Aorta (tissue), 5 donors: Measurements from ENCODE around the gene USP11. TPM values are rescaled to one million over a fixed set of nuclear protein-coding genes. Genes with fewer than 3 reads are reported as not detected.

Source experiments
- ATAC-seq: fragments of 200-7000 bp; cut with Tn5 transposase; one replicate; pipeline ENCODE4 v1.9.1; 2022; ENCODE audit warnings: moderate library complexity; ENCODE audit not compliant: low FRiP score
- DNase-seq, 2 donors: peaks; one replicate each; pipeline ENCODE4 v3.0.0-alpha.2; 2020
- H3K27ac ChIP-seq, 2 donors: one replicate each; pipeline ENCODE4 v1.5.1; 2013; ENCODE audit warnings: low read length in 2 of 2, mild to moderate bottlenecking in 2 of 2, moderate library complexity in 2 of 2, control low read depth in 1 of 2, inconsistent platforms in 1 of 2, low read depth in 1 of 2
- H3K27me3 ChIP-seq, 2 donors: one replicate each; pipeline ENCODE4 v1.6.1; 2013; ENCODE audit warnings: control low read depth in 1 of 2, low read length in 1 of 2, mild to moderate bottlenecking in 1 of 2, moderate library complexity in 1 of 2; ENCODE audit not compliant: insufficient read depth in 2 of 2, control insufficient read depth in 1 of 2
- H3K36me3 ChIP-seq, 2 donors: one replicate each; pipeline ENCODE4 v1.6.1; 2013; ENCODE audit warnings: control low read depth in 1 of 2, low read length in 1 of 2, mild to moderate bottlenecking in 1 of 2; ENCODE audit not compliant: insufficient read depth in 2 of 2, control insufficient read depth in 1 of 2
- H3K4me1 ChIP-seq, 2 donors: one replicate each; pipeline ENCODE4 v1.6.1; 2013; ENCODE audit warnings: low read length in 2 of 2, control low read depth in 1 of 2, mild to moderate bottlenecking in 1 of 2, moderate library complexity in 1 of 2; ENCODE audit not compliant: insufficient read depth in 2 of 2, control insufficient read depth in 1 of 2
- H3K4me3 ChIP-seq, 2 donors: one replicate each; pipeline ENCODE4 v1.5.1; 2013; ENCODE audit warnings: low read length in 2 of 2, control low read depth in 1 of 2, mild to moderate bottlenecking in 1 of 2
- H3K9me3 ChIP-seq: one replicate; pipeline ENCODE4 v1.6.1; 2013; ENCODE audit warnings: mild to moderate bottlenecking, low read length; ENCODE audit not compliant: control insufficient read depth
- WGBS, 2 donors: extraction: QIAGEN DNeasy Blood & Tissue Kit; methylation state at CpG; one replicate each; pipeline ENCODE4 v1.1.7; 2013; 5-methylcytosine and 5-hydroxymethylcytosine counted together
- intact Hi-C, 2 donors: fragments of 100-400 bp; cut with DNase I; formaldehyde crosslinking; loops; one replicate each; pipeline versions ENCODE4 v1.14.2 to v1.15.0; 2022
- polyA plus RNA-seq, 2 donors: library from polyadenylated mRNA; stranded (reverse); fragments of 200-250 nt; gene quantifications; one replicate each; pipeline ENCODE4 v1.2.3, GENCODE V29; 2013
- total RNA-seq, 2 donors: library from RNA; stranded (reverse); fragmentation: NEBNext Ultra II Directional; extraction: Animal tissue kit (Norgen Biotek cat#: 25700); gene quantifications; one replicate each; pipeline ENCODE4 v1.2.1, GENCODE V29; 2021
- donor health status: healthy with polysubstance abuse.
- donor health status: Bipolar disorder and iron deficiency.
- donor health status: DM: no; HTN: no; CAD: no.
- donor health status: DM: no; HTN: no; CAD: no.
- donor health status: DM: yes; HTN: yes; CAD: no.

USP11 gene
- total and polyA plus RNA-seq, 4 donors: 15.3 to 90.3 (median 73.9) TPM

GRCh38 chrX:47191806-47192401, 40.9 kb upstream of the USP11 start:
- intact Hi-C loops: loop anchor here (2.0 to 10.0 kb wide), 4 partner anchors 190 to 833 kb away; no protein-coding TSS in a partner anchor
- H3K27ac ChIP-seq: no peak overlapping the region
- no peaks in the 10 kb centered on the region for H3K9me3 ChIP-seq
- H3K4me3 ChIP-seq: no peak overlapping the region
- ATAC-seq (no peak), DNase-seq (peak in 1 of 2 donors; percentile 46)
- no peaks in the 10 kb centered on the region for H3K4me1 ChIP-seq
- 75 to 85% methylated on average over 16 of the region's 16 CpGs for WGBS, 2 donors
- H3K27me3 ChIP-seq: no peaks in the 10 kb centered on the region
- no peaks in the 10 kb centered on the region for H3K36me3 ChIP-seq

- DNase-seq (peak; percentile 98), ATAC-seq (peak; percentile 96)
- Histone ChIP-seq H3K4me1 (peaks cover 0 to 3% of the 10 kb centered on the region in 2 donors), H3K9me3 (no peaks in the 10 kb centered on the region), H3K4me3 (peak within 1 kb of the TSS; percentile 35 to 76), H3K36me3 (peaks cover under 1 to 3% of the 10 kb centered on the region in 2 donors), H3K27me3 (no peaks in the 10 kb centered on the region), H3K27ac (peak within 1 kb of the TSS; percentile 10 to 90)
- 1% methylated on average over 40 to 50 of the region's 50 CpGs for WGBS, 2 donors
- intact Hi-C loops: loop anchor here (1.0 to 10.0 kb wide), 4 partner anchors 25 to 831 kb away; partner anchors contain the start of gene CDK16 (in 1 of the 2)
Observed at GRCh38 chrX:47193475-47194193, 39.2 kb upstream of the USP11 start, which contains the start of gene UBA1. UBA1 (plus strand) TSS chrX:47193829; CDS start chrX:47198803, 4,974 bp downstream.

DNA sequence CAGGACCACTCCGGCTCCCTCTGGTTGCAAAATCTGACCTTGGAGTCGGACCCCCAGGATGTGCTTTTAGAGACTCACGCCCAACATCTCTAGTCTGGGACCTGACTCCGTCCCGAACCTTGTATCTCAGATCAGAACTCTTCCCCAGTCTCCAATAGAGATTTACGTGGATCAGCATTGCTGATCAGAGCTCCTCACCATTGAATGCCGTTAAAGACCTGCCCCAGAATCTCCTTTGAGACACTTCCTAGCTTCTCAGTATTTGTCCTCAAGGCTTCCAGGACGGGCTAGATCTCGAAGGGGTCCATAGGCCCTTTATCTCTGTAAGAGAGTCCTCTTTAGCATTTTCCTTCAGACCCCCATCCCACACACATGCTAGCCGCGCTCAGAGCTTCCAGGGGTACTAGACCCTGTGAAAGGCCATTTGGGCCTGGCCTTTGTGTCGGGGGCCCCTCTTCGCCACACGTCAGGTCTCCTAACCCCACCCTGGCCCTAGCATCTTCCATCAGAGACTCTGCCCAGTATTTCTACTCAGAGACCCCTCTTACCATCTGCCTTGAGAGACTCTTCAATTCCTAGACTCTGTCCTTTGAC, 38.5 kb upstream of the USP11 start:
- intact Hi-C loops: loop anchor here (5.0 to 10.0 kb wide), 2 partner anchors 188 to 831 kb away; no protein-coding TSS in a partner anchor
- Histone ChIP-seq H3K4me3 (peak overlapping the region; percentile 35 to 76), H3K9me3 (no peaks in the 10 kb centered on the region), H3K27ac (peak overlapping the region in 1 of 2 donors; percentile 90), H3K4me1 (peaks cover 0 to 3% of the 10 kb centered on the region in 2 donors), H3K27me3 (no peaks in the 10 kb centered on the region), H3K36me3 (peaks cover 2 to 3% of the 10 kb centered on the region in 2 donors)
- ATAC-seq (peak; percentile 6), DNase-seq (no peak)
- WGBS, 2 donors: 3 to 19% methylated on average over 14 of the region's 14 CpGs

DNA sequence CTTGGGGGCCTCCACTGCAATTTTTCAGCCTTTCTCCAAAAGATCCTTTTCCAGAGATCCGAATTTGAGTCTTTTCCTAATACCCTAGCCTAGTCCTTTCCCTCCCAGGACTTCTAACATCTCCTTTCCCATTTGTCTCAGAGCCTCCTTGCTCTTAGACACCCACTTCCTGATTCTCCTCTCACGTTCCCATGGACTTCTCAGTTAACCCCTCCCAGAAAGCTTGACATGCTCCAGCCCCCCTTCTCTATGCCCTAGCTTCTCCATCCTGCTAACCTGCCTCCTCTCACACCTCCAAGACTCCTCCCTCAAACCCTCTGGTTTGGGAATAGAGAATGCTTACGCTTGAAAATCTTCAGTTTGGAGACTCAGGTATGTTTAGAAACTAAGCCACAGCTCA, 36.7 kb upstream of the USP11 start:
- WGBS, 2 donors: 34 to 60% methylated on average over 3 of the region's 3 CpGs
- no peak for ATAC-seq
- Histone ChIP-seq H3K27ac (no peak overlapping the region), H3K4me3 (no peak overlapping the region), H3K9me3 (no peaks in the 10 kb centered on the region), H3K4me1 (peaks cover 0 to 3% of the 10 kb centered on the region in 2 donors), H3K36me3 (peaks cover 3 to 7% of the 10 kb centered on the region in 2 donors), H3K27me3 (no peaks in the 10 kb centered on the region)
- intact Hi-C loops: loop anchor here (2.0 to 10.0 kb wide), 2 partner anchors 327 to 829 kb away; no protein-coding TSS in a partner anchor
- DNase-seq: no peak

DNA sequence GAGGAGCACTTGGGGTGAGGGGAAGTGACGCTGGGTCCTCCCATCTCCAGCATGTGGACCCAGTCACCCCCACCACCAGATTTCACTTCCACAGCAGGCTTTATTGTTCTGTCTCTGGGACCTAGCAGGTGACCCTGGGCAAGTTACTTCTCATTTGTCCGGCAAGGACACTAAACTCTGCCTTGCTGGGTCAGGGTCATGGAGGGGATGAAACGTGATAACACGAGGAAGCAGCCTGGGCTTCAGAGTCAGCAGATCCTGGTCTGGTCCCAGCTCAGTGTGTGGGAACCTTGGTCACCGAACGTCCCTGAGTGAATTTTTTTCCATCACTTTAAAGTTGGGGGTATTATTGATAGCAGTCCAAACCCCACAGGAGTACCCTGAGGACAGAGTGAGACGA, 35.3 kb upstream of the USP11 start:
- no peak overlapping the region for H3K4me3 ChIP-seq
- peaks cover 7 to 17% of the 10 kb centered on the region in 2 donors for H3K36me3 ChIP-seq
- peak in 1 of 2 donors; percentile 34 for DNase-seq
- H3K27ac ChIP-seq: peak overlapping the region in 1 of 2 donors; percentile 18
- no peaks in the 10 kb centered on the region for H3K27me3 ChIP-seq
- H3K4me1 ChIP-seq: peaks cover 0 to 3% of the 10 kb centered on the region in 2 donors
- no peaks in the 10 kb centered on the region for H3K9me3 ChIP-seq
- intact Hi-C loops: loop anchor here (2.0 to 10.0 kb wide), 2 partner anchors 325 to 827 kb away; no protein-coding TSS in a partner anchor
- ATAC-seq: no peak
- 33 to 63% methylated on average over 7 of the region's 7 CpGs for WGBS, 2 donors

DNA sequence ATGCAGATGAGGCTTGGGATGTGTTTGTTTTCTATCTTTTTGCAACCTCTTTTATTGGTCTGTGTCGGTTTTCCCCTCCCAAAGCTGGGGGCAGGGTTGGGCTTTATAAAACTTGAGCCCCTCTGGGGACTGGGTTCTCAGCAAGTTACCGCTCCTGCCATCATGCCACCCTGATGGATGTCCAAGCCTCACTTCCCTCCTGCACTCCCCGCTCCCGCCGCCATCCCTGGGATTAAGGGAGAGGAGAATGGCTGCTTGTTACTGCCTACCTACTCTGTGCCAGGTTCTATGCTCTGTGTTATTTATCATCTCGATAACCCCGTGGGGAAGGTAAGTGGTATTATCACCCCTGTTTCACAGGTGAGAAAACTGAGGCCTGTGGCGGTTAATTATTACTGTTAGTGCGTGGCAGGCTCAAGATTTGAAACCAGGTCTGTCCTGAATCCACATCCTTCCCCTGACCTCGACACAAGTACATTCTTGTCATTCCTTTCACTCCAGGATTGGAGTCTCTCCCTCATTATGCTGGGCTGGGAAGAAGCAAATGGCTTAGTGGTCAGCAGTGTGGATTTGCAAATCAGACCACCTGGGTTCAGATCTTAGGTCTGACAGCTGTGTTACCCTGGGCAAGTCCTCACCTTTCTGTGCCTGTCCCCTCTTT, 34.7 kb upstream of the USP11 start:
- peaks cover 0 to 3% of the 10 kb centered on the region in 2 donors for H3K4me1 ChIP-seq
- DNase-seq (no peak), ATAC-seq (no peak)
- H3K36me3 ChIP-seq: peaks cover 7 to 17% of the 10 kb centered on the region in 2 donors
- H3K9me3 ChIP-seq: no peaks in the 10 kb centered on the region
- no peaks in the 10 kb centered on the region for H3K27me3 ChIP-seq
- H3K27ac ChIP-seq: no peak overlapping the region
- H3K4me3 ChIP-seq: no peak overlapping the region
- 51 to 64% methylated on average over 10 of the region's 10 CpGs for WGBS, 2 donors
- intact Hi-C loops: loop anchor here (10.0 kb wide), 1 partner anchor 827 kb away; no protein-coding TSS in a partner anchor

DNA sequence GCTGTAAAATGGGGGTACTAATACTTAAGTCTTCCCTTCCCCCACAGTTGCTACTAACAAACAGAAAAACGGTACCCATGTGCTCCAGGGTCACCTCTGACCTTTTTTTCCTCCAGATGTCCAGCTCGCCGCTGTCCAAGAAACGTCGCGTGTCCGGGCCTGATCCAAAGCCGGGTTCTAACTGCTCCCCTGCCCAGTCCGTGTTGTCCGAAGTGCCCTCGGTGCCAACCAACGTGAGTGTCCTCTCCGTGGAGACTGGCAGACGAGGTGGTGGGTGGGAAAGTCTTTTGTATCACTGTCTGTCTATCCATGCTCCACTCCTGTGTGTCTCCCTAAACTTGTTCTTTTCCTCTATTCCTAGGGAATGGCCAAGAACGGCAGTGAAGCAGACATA, 34.1 kb upstream of the USP11 start:
- H3K27ac ChIP-seq: no peak overlapping the region
- WGBS, 2 donors: 75 to 79% methylated on average over 15 of the region's 15 CpGs
- H3K27me3 ChIP-seq: no peaks in the 10 kb centered on the region
- peaks cover 7 to 19% of the 10 kb centered on the region in 2 donors for H3K36me3 ChIP-seq
- intact Hi-C loops: loop anchor here (10.0 kb wide), 1 partner anchor 826 kb away; no protein-coding TSS in a partner anchor
- peak in 1 of 2 donors; percentile 38 for DNase-seq
- H3K4me3 ChIP-seq: no peak overlapping the region
- no peaks in the 10 kb centered on the region for H3K9me3 ChIP-seq
- peaks cover 0 to 3% of the 10 kb centered on the region in 2 donors for H3K4me1 ChIP-seq
- no peak for ATAC-seq

DNA sequence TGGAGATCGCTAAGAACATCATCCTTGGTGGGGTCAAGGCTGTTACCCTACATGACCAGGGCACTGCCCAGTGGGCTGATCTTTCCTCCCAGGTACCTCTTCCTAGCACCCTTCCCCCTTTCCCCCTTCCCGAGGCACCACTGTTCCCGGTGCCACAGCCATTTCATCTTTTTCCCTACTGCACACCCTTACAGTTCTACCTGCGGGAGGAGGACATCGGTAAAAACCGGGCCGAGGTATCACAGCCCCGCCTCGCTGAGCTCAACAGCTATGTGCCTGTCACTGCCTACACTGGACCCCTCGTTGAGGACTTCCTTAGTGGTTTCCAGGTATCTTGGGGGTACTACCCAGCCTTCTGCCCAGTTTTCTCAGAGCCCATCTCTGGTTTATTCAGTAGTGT, 33.5 kb upstream of the USP11 start:
- no peaks in the 10 kb centered on the region for H3K27me3 ChIP-seq
- WGBS, 2 donors: 90 to 93% methylated on average over 10 of the region's 10 CpGs
- intact Hi-C loops: loop anchor here (10.0 kb wide), 1 partner anchor 826 kb away; no protein-coding TSS in a partner anchor
- H3K36me3 ChIP-seq: peaks cover 9 to 19% of the 10 kb centered on the region in 2 donors
- DNase-seq (no peak), ATAC-seq (no peak)
- H3K4me1 ChIP-seq: peaks cover 0 to 3% of the 10 kb centered on the region in 2 donors
- no peak overlapping the region for H3K27ac ChIP-seq
- no peak overlapping the region for H3K4me3 ChIP-seq
- no peaks in the 10 kb centered on the region for H3K9me3 ChIP-seq
